ENCODE measurements around the gene MSH3.
"Not testable (repeated sequence)": the region's sequence is repeated elsewhere in the genome, so short reads cannot be mapped to it uniquely, and the experiment has no call there.

The MSH3 gene

GRCh38 chr5:80864109-80864508 is 209.7 kb downstream of the MSH3 start:
- no peak for DNase-seq

GRCh38 chr5:80864706-80865435 is 210.4 kb downstream of the MSH3 start:
- DNase-seq = peak; percentile 75

GRCh38 chr5:80865551-80865950 is 211.1 kb downstream of the MSH3 start:
- no peak for DNase-seq

- no peak for DNase-seq
Measured at GRCh38 chr5:80866371-80866770, 211.9 kb downstream of the MSH3 start.

- DNase-seq = peak; percentile 81
Measured at GRCh38 chr5:80867233-80867632, 212.8 kb downstream of the MSH3 start.

- no peak for DNase-seq
Measured at GRCh38 chr5:80870442-80870841, 216.0 kb downstream of the MSH3 start.

- DNase-seq = peak; percentile 85
Measured at GRCh38 chr5:80871541-80871961, 217.1 kb downstream of the MSH3 start.

- no peak for DNase-seq
Measured at GRCh38 chr5:80874162-80874561, 219.7 kb downstream of the MSH3 start.

- DNase-seq = no peak
Measured at GRCh38 chr5:80877592-80877991, 223.1 kb downstream of the MSH3 start.

- DNase-seq = no peak
Measured at GRCh38 chr5:80881726-80882125, 227.3 kb downstream of the MSH3 start.

GRCh38 chr5:80883390-80883789 is 228.9 kb downstream of the MSH3 start:
- DNase-seq = not testable (repeated sequence)

- DNase-seq = no peak
Measured at GRCh38 chr5:80884086-80884813, 229.8 kb downstream of the MSH3 start.

GRCh38 chr5:80884929-80885328 is 230.5 kb downstream of the MSH3 start:
- DNase-seq = peak; percentile 28

- DNase-seq = no peak
Measured at GRCh38 chr5:80885396-80886000, 231.0 kb downstream of the MSH3 start.

- no peak for DNase-seq
Measured at GRCh38 chr5:80894083-80894482, 239.6 kb downstream of the MSH3 start.

GRCh38 chr5:80895523-80895922 is 241.1 kb downstream of the MSH3 start:
- DNase-seq = no peak

GRCh38 chr5:80902624-80903023 is 248.2 kb downstream of the MSH3 start:
- DNase-seq = not testable (repeated sequence)

- no peak for DNase-seq
Measured at GRCh38 chr5:80904533-80905187, 250.2 kb downstream of the MSH3 start.

- DNase-seq = no peak
Measured at GRCh38 chr5:80905405-80905804, 251.0 kb downstream of the MSH3 start.

GRCh38 chr5:80912479-80912878 is 258.0 kb downstream of the MSH3 start:
- no peak for DNase-seq

GRCh38 chr5:80915716-80916115 is 261.3 kb downstream of the MSH3 start:
- no peak for DNase-seq

- no peak for DNase-seq
Measured at GRCh38 chr5:80916676-80917075, 262.2 kb downstream of the MSH3 start.

GRCh38 chr5:80917631-80918030 is 263.2 kb downstream of the MSH3 start:
- DNase-seq = no peak
